Stomach smooth muscle (tissue), 2 donors: Measurements from ENCODE around the gene METTL27.

Source experiments
- H3K27ac ChIP-seq: one replicate; pipeline ENCODE4 v1.7.0; 2013; ENCODE audit warnings: mild to moderate bottlenecking, low read length, inconsistent platforms
- H3K27me3 ChIP-seq, 2 donors: one replicate each; pipeline ENCODE4 v1.7.0; 2013; ENCODE audit warnings: low read length in 2 of 2; ENCODE audit not compliant: insufficient read depth in 2 of 2, control insufficient read depth in 1 of 2
- H3K36me3 ChIP-seq, 2 donors: one replicate each; pipeline ENCODE4 v1.7.0; 2013; ENCODE audit warnings: low read length in 2 of 2; ENCODE audit not compliant: control insufficient read depth in 2 of 2, insufficient read depth in 2 of 2
- H3K4me1 ChIP-seq: one replicate; pipeline ENCODE4 v1.7.0; 2013; ENCODE audit warnings: low read length; ENCODE audit not compliant: control insufficient read depth, insufficient read depth
- H3K4me3 ChIP-seq, 2 donors: one replicate each; pipeline ENCODE4 v1.7.0; 2013; ENCODE audit warnings: low read length in 2 of 2
- H3K9ac ChIP-seq, 2 donors: one replicate each; pipeline ENCODE4 v1.7.0; 2013; ENCODE audit warnings: low read length in 2 of 2, mild to moderate bottlenecking in 1 of 2
- H3K9me3 ChIP-seq, 2 donors: one replicate each; pipeline ENCODE4 v1.7.0; 2013; ENCODE audit warnings: low read length in 2 of 2; ENCODE audit not compliant: control insufficient read depth in 2 of 2
- donor health status: healthy.
- donor health status: Pancreatic carcinoma.

METTL27 gene

DNA sequence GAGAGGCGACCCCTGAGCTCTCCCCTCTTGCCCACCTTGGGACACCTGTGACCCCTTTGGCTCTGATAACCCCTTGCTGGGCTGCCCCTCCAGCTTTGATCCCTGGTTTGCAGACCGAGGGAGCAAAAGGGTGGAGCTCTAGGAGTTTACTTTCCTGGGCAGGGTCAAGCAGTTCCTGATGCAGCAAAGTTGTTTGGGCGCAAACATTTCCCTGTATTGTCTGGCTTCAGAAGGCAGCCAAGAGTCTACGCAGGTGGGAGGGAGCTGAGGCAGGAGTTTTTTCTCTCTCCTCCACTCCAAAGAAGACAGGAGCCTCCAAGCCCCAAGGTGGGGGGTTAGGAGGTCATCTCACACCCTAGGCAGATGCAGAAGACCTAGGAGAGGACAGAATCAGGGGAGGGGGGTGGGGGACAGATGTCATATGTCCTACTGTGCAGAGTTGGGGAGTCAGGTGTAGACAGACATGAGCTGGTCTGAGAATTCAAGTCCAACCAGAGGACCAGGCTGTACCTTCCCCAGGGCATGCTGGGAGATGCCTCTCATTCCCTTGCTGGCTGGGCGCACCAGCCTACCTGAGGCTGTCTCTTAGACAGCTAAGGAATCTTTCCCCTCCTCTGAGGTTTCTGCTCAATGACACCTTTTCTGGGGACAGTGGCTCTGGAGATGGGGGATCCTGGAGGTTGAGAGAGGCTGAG lies 39.2 kb upstream of the METTL27 start:
- Histone ChIP-seq H3K27me3 (no peaks in the 10 kb centered on the region), H3K36me3 (no peaks in the 10 kb centered on the region), H3K9me3 (no peaks in the 10 kb centered on the region), H3K4me3 (no peak overlapping the region), H3K9ac (no peak overlapping the region), H3K27ac (no peak overlapping the region), H3K4me1 (peaks cover 22% of the 10 kb centered on the region)

DNA sequence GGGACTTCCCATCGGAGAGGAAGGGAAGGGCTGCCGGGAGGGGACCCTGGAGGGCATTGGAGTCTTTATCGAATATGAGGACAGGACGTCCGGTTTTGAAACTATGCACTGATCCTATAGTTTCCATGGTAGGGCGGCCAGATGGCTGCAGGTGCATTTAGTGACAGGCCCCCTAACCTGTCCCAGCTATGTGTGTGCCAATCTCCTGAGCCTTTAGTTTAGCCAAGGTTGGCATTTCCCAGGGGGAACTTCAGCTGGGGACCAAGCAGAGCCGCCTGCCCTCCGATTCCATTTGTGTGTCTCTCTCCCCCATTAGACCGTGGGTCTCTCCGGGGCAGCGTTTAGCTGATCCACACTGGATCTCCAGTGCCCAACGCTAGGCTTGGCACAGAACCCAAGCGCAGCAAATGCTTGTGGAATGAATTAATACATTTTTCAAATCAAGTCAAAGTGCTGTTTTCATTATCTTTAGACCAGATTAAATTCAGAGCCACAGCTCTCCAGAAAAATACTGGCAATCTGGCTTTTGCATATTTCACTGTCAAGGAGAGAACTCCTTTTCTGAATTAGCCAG lies 38.5 kb upstream of the METTL27 start:
- H3K36me3 ChIP-seq = no peaks in the 10 kb centered on the region
- no peaks in the 10 kb centered on the region for H3K9me3 ChIP-seq
- H3K9ac ChIP-seq = no peak overlapping the region
- H3K27ac ChIP-seq = no peak overlapping the region
- H3K4me3 ChIP-seq = no peak overlapping the region
- peaks cover 15% of the 10 kb centered on the region for H3K4me1 ChIP-seq
- no peaks in the 10 kb centered on the region for H3K27me3 ChIP-seq

DNA sequence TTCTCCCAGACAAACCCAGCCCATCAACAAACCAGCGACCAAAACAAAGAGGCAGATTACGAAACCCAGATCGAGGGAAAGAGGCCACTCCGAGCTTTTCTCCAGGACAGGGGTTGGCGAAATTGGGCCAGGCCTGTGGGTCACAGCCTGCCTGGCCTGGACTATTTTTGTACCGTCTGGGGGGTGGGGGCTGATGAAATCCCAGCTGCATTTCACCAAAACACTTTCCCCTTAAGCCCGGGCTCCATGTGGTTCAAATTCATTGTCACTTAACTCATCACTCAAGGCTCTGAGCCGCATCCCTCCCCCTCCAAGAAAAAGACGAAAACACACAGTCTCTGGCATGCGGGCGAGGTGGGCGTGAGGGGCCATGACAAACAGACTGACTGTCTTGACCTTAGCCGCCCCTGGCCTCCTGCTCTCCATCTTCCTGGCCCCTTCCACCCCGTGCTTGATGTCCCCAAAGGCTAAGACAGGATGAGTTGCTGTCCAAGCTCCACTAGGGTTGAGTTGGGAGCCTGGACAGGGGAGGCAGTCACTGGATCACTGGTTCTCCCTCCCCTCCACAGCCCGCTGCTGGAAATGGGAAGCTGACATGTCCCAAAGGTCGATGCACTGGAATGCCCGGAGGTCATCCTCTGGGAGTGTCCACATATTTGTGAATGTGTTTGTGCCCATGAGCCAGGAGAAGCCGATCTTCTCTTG lies 37.8 kb upstream of the METTL27 start:
- Histone ChIP-seq H3K27me3 (no peaks in the 10 kb centered on the region), H3K9me3 (no peaks in the 10 kb centered on the region), H3K9ac (no peak overlapping the region), H3K4me1 (peaks cover 15% of the 10 kb centered on the region), H3K4me3 (no peak overlapping the region), H3K36me3 (no peaks in the 10 kb centered on the region), H3K27ac (peak overlapping the region; percentile 6)

DNA sequence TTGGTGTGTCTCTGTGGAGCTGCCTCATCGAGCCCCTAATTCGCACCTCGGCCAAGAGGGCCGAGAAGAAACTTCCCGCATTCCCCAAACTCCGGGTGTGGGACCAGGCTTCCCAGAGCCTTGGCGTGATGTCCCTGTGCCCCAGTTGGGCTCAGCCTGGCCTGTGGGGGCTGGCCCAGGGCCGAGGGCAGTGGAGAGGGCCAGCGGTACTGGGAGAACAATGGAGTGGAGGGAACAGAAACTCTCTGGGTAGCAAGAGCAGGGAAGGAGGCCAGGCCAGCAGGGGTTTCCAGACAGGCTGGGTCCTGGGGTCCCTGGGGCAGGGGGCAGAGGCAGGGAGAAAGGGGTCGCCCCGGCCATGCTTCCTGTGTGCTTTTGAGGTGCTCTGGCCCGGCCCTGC lies 34.7 kb upstream of the METTL27 start:
- H3K4me3 ChIP-seq = no peak overlapping the region
- H3K27me3 ChIP-seq = no peaks in the 10 kb centered on the region
- no peaks in the 10 kb centered on the region for H3K9me3 ChIP-seq
- H3K27ac ChIP-seq = no peak overlapping the region
- H3K9ac ChIP-seq = no peak overlapping the region
- H3K4me1 ChIP-seq = peaks cover 19% of the 10 kb centered on the region
- H3K36me3 ChIP-seq = no peaks in the 10 kb centered on the region

DNA sequence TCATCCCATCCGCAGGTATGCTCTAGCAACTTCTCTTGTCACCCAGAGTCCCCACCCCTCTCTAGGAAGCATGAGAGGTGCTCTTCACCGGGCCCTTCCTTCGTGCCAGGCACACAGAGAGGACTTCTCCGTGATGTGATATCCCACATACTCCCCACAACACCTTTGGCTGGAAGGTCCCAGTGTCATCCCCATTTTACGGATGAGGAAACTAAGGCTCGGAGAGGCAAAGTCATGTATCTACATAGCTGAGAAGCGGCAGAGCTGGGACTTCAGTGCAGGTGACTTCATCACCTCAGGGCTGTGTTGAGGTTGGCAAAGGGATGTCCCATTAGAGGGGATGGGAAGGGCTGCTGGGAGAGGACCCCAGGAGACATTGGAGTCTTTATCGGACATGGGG lies 34.0 kb upstream of the METTL27 start:
- H3K36me3 ChIP-seq = no peaks in the 10 kb centered on the region
- no peak overlapping the region for H3K27ac ChIP-seq
- peaks cover 21% of the 10 kb centered on the region for H3K4me1 ChIP-seq
- H3K4me3 ChIP-seq = no peak overlapping the region
- H3K9ac ChIP-seq = no peak overlapping the region
- H3K9me3 ChIP-seq = no peaks in the 10 kb centered on the region
- H3K27me3 ChIP-seq = no peaks in the 10 kb centered on the region

DNA sequence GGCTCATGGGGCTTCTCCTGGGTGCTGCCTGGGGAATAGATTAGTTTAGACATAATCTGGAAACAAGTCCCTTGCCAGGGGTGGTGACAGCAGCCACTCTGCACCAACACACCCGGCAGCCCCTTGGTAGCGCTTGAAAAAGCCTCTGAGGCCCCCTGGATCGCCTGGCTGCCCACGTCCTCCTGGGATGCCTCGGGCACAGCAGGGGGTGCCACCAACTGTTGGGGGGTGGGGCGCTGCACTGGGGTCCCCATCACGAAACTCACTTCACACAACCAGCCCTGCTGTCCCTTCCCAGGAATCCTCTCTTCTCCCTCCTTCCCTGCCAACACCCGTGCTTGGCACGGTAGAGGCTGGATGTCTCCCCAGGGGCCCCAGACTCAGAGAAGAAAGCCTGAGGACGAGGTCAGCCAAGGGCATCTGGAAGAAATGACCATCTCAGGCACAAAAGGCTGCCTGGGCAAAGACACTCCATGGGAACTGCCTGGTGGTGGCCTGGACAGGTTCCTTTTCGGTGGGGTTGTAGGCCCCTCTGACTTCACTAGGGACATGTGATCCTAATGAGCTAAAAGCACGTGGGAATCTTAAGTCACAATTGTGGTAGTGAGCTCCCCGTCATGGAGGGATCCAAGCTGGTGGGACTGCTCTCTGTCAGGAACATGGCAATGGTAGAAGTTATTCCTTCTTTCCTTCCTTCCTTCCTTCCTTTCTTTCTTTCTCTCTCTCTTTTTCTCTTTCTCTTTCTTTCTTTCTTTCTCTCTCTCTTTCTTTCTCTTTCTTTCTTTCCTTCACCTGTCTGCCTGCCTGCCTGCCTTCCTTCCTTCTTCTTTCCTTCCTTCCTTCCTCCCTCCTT lies 30.0 kb upstream of the METTL27 start:
- Histone ChIP-seq H3K9ac (peak overlapping the region in 1 of 2 donors; percentile 21), H3K27ac (no peak overlapping the region), H3K4me3 (no peak overlapping the region), H3K4me1 (peaks cover 32% of the 10 kb centered on the region), H3K36me3 (no peaks in the 10 kb centered on the region), H3K27me3 (no peaks in the 10 kb centered on the region), H3K9me3 (no peaks in the 10 kb centered on the region)

DNA sequence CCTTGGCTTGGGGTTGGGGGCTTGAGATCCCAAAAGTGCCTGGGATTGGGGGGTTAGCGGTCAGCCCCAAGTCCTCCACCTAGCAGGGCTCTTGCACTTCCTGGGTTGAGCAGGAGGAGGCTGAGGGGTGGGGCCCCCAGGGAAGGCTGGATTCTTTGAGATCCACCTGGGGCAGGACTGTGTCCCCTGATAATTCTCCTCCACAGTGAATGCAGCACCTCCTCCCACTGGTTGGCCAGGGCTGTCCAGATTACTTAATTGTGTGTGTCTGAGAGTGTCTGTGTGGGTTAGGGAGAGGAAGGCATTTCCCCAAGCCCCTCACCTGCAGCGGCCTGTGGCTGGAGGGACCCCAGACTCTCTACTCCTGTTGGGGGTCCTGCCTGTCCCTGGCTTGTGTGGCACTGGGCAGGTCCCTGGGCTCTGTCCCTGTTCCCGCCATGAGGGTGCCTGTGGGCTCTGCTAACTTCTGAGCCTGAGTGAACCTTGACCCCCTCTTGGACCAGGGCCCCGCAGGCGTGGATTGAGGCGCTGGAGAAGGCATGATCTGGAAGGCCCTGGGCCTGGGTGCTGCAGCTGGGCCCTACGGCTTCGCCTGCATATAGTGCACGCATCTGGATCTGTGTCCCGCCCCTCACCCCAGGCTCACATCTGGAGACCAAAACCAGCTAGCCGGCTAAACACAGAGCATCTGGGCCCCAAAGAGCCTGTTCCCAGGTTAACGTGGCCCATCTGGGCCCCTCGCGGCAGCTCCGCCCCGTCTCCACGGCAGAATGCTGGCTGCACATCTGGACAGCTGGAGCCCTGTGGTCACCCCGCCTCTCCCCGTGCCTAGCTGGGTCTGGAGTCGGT lies 29.1 kb upstream of the METTL27 start:
- Histone ChIP-seq H3K36me3 (no peaks in the 10 kb centered on the region), H3K4me1 (peaks cover 32% of the 10 kb centered on the region), H3K27ac (no peak overlapping the region), H3K9me3 (no peaks in the 10 kb centered on the region), H3K4me3 (no peak overlapping the region), H3K27me3 (no peaks in the 10 kb centered on the region), H3K9ac (no peak overlapping the region)

DNA sequence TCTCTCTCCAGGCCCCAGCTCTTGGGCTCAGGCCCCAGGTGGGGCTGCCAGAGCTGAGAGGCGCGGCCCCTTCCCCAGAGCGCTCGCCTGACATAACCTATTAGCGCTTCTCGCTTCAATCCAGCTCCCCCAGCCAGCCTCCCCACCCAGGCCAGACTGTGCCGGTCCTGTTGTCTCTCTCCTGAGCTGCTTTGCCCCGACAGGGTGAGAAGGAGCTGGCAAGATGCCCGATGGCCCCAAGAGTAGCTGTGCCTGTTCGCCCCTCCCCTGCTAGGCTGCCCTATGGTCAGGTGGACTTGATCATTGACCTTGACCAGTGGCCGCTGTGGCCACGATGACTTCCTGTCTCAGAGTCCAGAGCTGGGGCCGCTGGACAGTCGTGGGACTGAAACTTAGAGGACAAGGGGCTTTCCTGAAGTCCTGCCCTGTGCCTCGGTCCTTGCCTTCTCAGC lies 27.8 kb upstream of the METTL27 start:
- H3K4me1 ChIP-seq = peaks cover 32% of the 10 kb centered on the region

DNA sequence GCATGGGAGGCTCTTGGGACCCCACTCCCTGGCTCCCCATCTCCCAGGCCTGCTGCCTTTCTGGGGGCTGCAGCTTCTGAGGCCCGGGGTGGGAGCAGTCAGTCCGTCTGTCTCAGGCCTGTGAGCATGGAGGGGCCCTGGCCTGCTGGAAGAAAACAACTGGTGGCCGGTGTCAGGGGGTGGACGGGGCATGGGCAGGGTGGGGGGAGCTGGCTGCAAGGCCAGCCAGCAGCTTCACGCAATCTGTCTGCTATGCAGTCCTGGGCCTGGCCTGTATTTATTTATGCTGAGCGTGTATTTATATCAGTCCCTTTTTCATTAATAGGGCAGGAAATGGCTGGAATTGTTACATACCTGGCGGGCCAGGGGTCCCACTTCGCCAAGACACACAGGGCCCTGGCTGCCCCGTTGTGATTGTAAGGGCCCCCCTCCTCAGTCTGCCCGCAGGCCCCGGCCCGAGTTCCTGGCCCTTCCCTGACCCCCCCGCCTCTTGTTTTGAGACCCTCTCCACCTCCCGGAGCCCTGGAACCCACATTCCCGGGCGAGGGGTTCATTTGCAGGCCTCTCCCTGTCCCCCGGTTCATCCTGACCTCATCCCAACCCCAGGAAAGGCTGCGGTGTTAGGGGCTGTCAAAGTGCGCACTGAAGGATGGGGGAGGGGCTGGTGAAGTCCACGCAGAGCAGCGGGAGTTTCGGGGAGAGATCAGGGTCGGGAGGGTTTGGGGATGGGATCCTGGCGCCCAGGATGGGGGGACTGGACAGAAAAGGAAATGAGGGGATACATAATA lies 26.9 kb upstream of the METTL27 start:
- Histone ChIP-seq H3K27me3 (no peaks in the 10 kb centered on the region), H3K9ac (no peak overlapping the region), H3K4me1 (peaks cover 32% of the 10 kb centered on the region), H3K27ac (no peak overlapping the region), H3K36me3 (no peaks in the 10 kb centered on the region), H3K4me3 (no peak overlapping the region), H3K9me3 (no peaks in the 10 kb centered on the region)

More for the DNA sequence above, 27.8 kb upstream of the METTL27 start:
- Histone ChIP-seq H3K9me3 (no peaks in the 10 kb centered on the region), H3K36me3 (no peaks in the 10 kb centered on the region), H3K4me3 (no peak overlapping the region), H3K27me3 (no peaks in the 10 kb centered on the region), H3K9ac (no peak overlapping the region), H3K27ac (no peak overlapping the region)
